Measurements from ENCODE around the gene PTTG1IP2. TPM values are rescaled to one million over a fixed set of nuclear protein-coding genes. Genes with fewer than 3 reads are reported as not detected.

PTTG1IP2 gene
- not detected for total RNA-seq

DNA sequence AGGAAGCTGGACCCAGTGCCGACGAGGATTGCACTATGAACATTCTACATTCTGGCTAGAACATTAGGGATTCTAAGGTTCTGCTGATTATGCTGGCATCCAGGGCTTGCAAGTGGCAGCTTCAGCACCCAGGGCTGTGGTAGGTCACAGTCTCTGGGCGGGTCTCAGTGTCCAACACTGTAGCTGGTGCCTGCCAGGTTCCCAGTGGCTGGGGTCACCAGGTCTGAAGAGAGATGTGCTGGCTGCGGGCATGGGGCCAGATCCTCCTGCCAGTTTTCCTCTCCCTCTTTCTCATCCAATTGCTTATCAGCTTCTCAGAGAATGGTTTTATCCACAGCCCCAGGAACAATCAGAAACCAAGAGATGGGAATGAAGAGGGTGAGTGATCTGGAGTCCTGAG, at the start of gene PTTG1IP2:
TSS of gene PTTG1IP2 (plus strand) at position 86 of the 400 bp plus-strand sequence. CDS start at position 234, 148 bp downstream.
- no peak within 1 kb of the TSS for H3K4me3 ChIP-seq (ENCODE audit: low read depth, poor library complexity, severe bottlenecking)
- intact Hi-C loops (cut with DNase I; ENCODE audit: low total_unique reads), result no loop called here
- no peak for TF ChIP-seq POLR2A (IDR thresholded peaks at IDR 0.05)
- no peak for DNase-seq (ENCODE audit: low spot score in 2 of 2)
- 89% methylated on average over 4 of the region's 4 CpGs for WGBS, 2 donors

DNA sequence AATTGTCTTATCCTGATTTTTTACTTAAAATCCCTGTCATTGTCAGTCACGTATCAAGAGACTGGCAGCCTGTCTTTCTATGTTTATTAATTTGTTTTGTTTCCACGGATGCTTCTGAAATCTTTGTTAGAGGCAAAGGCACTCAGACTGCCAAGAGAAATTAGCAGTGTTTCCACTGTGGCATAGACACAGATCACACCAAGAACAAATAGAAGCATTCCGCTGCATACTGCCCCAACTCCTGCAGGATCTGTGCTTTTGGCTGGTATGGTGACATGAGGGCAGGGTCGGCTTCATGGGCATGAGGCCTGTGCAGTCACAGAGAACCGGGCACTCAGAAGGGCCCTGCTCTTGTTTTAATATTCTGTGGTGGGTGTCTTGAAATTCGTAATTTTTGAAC, 47.8 kb upstream of the PTTG1IP2 start:
- no peak overlapping the region for H3K4me3 ChIP-seq (ENCODE audit: low read depth, poor library complexity, severe bottlenecking)
- TF ChIP-seq, protein P1, sequence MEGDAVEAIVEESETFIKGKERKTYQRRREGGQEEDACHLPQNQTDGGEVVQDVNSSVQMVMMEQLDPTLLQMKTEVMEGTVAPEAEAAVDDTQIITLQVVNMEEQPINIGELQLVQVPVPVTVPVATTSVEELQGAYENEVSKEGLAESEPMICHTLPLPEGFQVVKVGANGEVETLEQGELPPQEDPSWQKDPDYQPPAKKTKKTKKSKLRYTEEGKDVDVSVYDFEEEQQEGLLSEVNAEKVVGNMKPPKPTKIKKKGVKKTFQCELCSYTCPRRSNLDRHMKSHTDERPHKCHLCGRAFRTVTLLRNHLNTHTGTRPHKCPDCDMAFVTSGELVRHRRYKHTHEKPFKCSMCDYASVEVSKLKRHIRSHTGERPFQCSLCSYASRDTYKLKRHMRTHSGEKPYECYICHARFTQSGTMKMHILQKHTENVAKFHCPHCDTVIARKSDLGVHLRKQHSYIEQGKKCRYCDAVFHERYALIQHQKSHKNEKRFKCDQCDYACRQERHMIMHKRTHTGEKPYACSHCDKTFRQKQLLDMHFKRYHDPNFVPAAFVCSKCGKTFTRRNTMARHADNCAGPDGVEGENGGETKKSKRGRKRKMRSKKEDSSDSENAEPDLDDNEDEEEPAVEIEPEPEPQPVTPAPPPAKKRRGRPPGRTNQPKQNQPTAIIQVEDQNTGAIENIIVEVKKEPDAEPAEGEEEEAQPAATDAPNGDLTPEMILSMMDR (IDR thresholded peaks at IDR 0.05), result no peak
- TF ChIP-seq POLR2A (IDR thresholded peaks at IDR 0.05), result no peak
- intact Hi-C loops (cut with DNase I; ENCODE audit: low total_unique reads), result no loop called here
- DNase-seq (ENCODE audit: low spot score in 2 of 2), result no peak
- 40 to 41% methylated on average over 6 of the region's 6 CpGs for WGBS, 2 donors

DNA sequence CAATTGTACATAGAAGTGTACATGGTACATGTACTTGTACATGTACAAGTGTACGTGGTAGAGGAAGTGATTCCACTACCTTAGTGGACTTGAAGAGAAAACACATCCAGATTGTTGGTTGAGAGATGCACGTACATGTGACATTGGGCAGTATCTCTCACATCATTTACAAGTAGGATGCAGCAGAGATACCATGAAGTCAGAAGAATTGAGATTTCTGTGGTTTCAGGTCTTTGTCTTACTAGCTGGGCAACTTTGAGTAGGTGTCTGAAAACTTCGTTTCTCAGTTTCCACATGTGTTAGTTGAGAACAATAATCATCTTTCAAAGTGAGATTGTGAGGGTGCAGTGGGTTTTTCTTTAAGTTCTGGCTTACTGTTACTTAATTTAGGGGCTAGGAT, 44.7 kb upstream of the PTTG1IP2 start:
- no peak overlapping the region for H3K4me3 ChIP-seq (ENCODE audit: low read depth, poor library complexity, severe bottlenecking)
- intact Hi-C loops (cut with DNase I; ENCODE audit: low total_unique reads), result no loop called here
- DNase-seq (ENCODE audit: low spot score in 2 of 2), result no peak
- WGBS, 2 donors, result 88% methylated on average over 3 of the region's 3 CpGs
- TF ChIP-seq, protein P1 (IDR thresholded peaks at IDR 0.05), result no peak
- TF ChIP-seq POLR2A (IDR thresholded peaks at IDR 0.05), result no peak

DNA sequence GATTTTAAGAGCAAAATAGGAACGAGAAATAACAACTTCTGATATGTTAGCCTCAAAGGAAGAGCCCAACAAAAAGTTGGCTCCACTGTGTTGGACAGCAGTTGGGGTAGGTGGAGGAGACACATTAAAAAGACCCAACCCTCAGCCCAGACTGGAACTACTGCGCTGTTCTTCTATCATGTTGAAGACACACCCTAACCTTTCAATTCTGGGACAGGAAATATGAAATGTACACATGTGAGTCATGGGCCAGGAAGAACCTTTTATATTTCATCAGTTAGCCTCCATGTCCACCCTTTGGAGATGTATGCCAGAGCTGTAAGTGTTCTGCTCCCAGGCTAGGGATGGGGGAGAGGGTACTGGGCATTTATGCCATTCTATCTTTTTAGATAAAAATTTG, 44.1 kb upstream of the PTTG1IP2 start:
- DNase-seq (ENCODE audit: low spot score in 2 of 2), result no peak
- WGBS, 2 donors, result 0 to 84% methylated on average over 2 of the region's 2 CpGs
- TF ChIP-seq, protein P1 (IDR thresholded peaks at IDR 0.05), result no peak
- TF ChIP-seq POLR2A (IDR thresholded peaks at IDR 0.05), result no peak

DNA sequence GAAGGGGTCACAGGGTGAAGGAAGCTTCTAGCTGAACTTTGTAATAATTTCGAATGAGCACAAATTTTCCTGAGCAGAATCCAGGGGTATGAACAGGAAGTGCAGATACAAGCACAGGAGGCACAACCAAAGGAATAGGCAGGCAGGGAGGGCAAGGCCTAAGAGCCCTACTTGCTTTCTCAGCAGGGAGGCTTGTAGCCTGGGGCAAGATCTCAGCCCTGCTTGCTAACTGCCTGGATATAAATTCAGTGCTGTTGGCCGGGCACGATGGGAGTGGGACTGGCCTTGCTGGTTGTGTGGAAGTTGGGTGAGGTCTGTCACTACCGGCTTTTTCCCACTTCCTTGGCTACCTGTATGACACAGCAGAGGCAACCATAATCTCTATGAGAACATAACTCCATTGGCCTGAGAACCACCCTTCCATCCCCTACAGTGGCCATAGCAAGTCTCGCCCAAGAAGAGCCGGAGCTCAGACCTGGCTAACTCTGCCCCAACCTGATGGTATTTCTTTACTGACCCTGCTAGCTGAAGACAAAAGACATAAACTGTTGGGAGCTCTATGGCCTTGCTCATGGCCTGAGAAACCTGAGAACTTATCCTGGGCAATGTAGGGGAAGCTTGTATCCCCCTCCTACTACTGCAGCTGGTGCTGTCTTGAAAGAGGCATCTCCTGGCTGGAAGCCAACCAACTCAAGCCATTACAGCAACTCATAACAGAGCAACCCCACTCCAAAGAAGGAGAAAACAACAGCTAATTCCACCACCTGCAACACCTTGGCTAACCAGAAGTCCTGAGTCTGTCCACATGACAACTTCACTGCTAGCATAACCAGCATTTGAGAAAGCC, 38.6 kb upstream of the PTTG1IP2 start:
- 77% methylated on average over 6 of the region's 6 CpGs for whole genome bisulfite sequencing, 2 donors

More for the DNA sequence above, 44.1 kb upstream of the PTTG1IP2 start:
- H3K4me3 ChIP-seq (ENCODE audit: low read depth, poor library complexity, severe bottlenecking), result no peak overlapping the region
- intact Hi-C loops (cut with DNase I; ENCODE audit: low total_unique reads), result no loop called here

DNA sequence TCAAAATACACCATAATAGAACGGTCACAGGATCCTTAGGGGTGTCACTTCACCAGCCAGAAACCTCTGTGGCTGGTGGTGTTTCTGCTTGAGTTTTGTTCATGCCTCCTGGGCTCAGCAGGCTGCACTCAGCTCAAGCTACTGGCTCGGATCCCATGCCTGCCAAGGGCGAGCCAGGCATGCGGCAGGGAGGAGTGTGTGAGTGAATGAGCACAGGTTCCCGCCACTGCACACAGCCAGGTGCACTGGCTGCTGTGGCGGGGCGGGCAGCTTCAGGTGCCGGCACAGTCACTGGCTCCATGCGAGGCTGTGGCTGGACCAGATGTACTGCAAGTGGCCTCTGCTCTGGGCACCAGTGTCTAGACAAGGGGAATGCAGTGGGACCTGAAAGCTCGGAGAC, 36.7 kb upstream of the PTTG1IP2 start:
- TF ChIP-seq POLR2A (IDR thresholded peaks at IDR 0.05), result no peak
- TF ChIP-seq, protein P1 (IDR thresholded peaks at IDR 0.05), result no peak
- no peak for DNase-seq (ENCODE audit: low spot score in 2 of 2)
- 36 to 68% methylated on average over 10 of the region's 10 CpGs for WGBS, 2 donors
- H3K4me3 ChIP-seq (ENCODE audit: low read depth, poor library complexity, severe bottlenecking), result no peak overlapping the region
- intact Hi-C loops (cut with DNase I; ENCODE audit: low total_unique reads), result no loop called here

More for the DNA sequence above, 38.6 kb upstream of the PTTG1IP2 start:
- no peak overlapping the region for H3K4me3 ChIP-seq (ENCODE audit: low read depth, poor library complexity, severe bottlenecking)
- DNase-seq (ENCODE audit: low spot score in 2 of 2), result no peak
- TF ChIP-seq, protein P1 (IDR thresholded peaks at IDR 0.05), result no peak
- TF ChIP-seq POLR2A (IDR thresholded peaks at IDR 0.05), result no peak
- intact Hi-C loops (cut with DNase I; ENCODE audit: low total_unique reads), result no loop called here

Data from lower leg skin (tissue), 4 donors.